Activated naive CD4-positive, alpha-beta T cell treated with anti-CD3 and anti-CD28 coated beads, Interleukin-2, amount 50 U/mL, for 16 hours (primary cell): Measurements from ENCODE around the gene CDCA5.

Source experiments
- DNase-seq: peaks from one replicate; pipeline ENCODE4 v3.0.0-alpha.2; 2020

CDCA5 gene

GRCh38 chr11:65040847-65041622 is 42.8 kb downstream of the CDCA5 start, which contains the start of gene SAC3D1:
Gene SAC3D1 (plus strand): TSS chr11:65041210. CDS start chr11:65041293, 83 bp downstream.
- peak; percentile 86 for DNase-seq

GRCh38 chr11:65040520-65040846 is 43.4 kb downstream of the CDCA5 start:
- no peak for DNase-seq

GRCh38 chr11:65036931-65037330 is 46.9 kb downstream of the CDCA5 start:
- no peak for DNase-seq

GRCh38 chr11:65035579-65035978 is 48.3 kb downstream of the CDCA5 start:
- no peak for DNase-seq

- DNase-seq, result no peak
Observed at GRCh38 chr11:65034423-65034822, 49.4 kb downstream of the CDCA5 start.

- DNase-seq, result no peak
Observed at GRCh38 chr11:65032216-65032615, 51.6 kb downstream of the CDCA5 start.
